H1 (cell line): Measurements from ENCODE around the gene MLLT6. TPM values are rescaled to one million over a fixed set of nuclear protein-coding genes. Genes with fewer than 3 reads are reported as not detected.
A peak's percentile ranks its signal among the peaks of the same experiment; 100 is the strongest.

ENCODE experiments used
- ATF2 ChIP-seq: IDR thresholded peaks from 2 replicates; pipeline ENCODE4 v1.6.1; 2012; ENCODE audit warnings: low read length, inconsistent platforms
- BACH1 ChIP-seq: IDR thresholded peaks from 2 replicates; pipeline ENCODE4 v1.6.1; 2012; ENCODE audit warnings: low read length, improper control_type of control experiment
- CHD1 ChIP-seq: IDR thresholded peaks from 2 replicates; pipeline ENCODE4 v1.6.1; 2012; ENCODE audit warnings: low read depth, low read length, improper control_type of control experiment
- CREB1 ChIP-seq: IDR thresholded peaks from 2 replicates; pipeline ENCODE4 v1.6.1; 2012; ENCODE audit warnings: inconsistent platforms
- CTBP2 ChIP-seq: IDR thresholded peaks from 2 replicates; pipeline ENCODE4 v1.7.0; 2011; ENCODE audit warnings: borderline replicate concordance, mild to moderate bottlenecking, moderate library complexity, mixed read lengths, low read length; ENCODE audit not compliant: insufficient read depth, insufficient read length
- CTCF ChIP-seq, 3 experiments: IDR thresholded peaks; 1 replicate in 2 of 3; 2 replicates in 1 of 3; pipeline versions ENCODE4 v1.5.1 to v1.6.1; 2011; ENCODE audit warnings: low read length in 3 of 3, mild to moderate bottlenecking in 3 of 3, inconsistent platforms in 2 of 3, low read depth in 1 of 3, moderate library complexity in 1 of 3; ENCODE audit not compliant: insufficient read depth in 1 of 3; ENCODE audit errors: control extremely low read depth in 1 of 3
- EP300 ChIP-seq, 2 experiments: IDR thresholded peaks; 1 replicate in 1 of 2; 2 replicates in 1 of 2; pipeline ENCODE4 v1.6.1; 2011 to 2012; ENCODE audit warnings: low read depth in 2 of 2, low read length in 2 of 2, mild to moderate bottlenecking in 2 of 2, borderline replicate concordance in 1 of 2, inconsistent platforms in 1 of 2, moderate library complexity in 1 of 2
- GTF2F1 ChIP-seq: IDR thresholded peaks from 2 replicates; pipeline ENCODE4 v1.6.1; 2012; ENCODE audit warnings: low read depth, low read length, improper control_type of control experiment, borderline replicate concordance
- HDAC6 ChIP-seq: IDR thresholded peaks from one replicate; pipeline ENCODE4 v1.7.1; 2012; ENCODE audit warnings: low read depth, mild to moderate bottlenecking, inconsistent platforms, low read length, moderate library complexity
- KDM1A ChIP-seq: fragments of 200-600, 300-600 bp; sonication (generic); IDR thresholded peaks from 2 replicates; pipeline ENCODE4 v1.7.1; 2016; ENCODE audit warnings: mild to moderate bottlenecking, low read length, borderline replicate concordance
- MAX ChIP-seq: IDR thresholded peaks from 2 replicates; pipeline ENCODE4 v1.6.1; 2012; ENCODE audit warnings: inconsistent platforms
- POU5F1 ChIP-seq: IDR thresholded peaks from 2 replicates; pipeline ENCODE4 v1.6.1; 2011; ENCODE audit warnings: low read depth, mild to moderate bottlenecking, low read length, moderate library complexity
- RXRA ChIP-seq: IDR thresholded peaks from 2 replicates; pipeline ENCODE4 v1.6.1; 2011; ENCODE audit warnings: low read depth, mild to moderate bottlenecking, low read length, moderate library complexity; ENCODE audit not compliant: insufficient read depth
- SAP30 ChIP-seq: fragments of 300-600 bp; sonication (generic); IDR thresholded peaks from 2 replicates; pipeline ENCODE4 v1.7.1; 2012; ENCODE audit warnings: low read length, moderate library complexity, mild to moderate bottlenecking, inconsistent platforms; ENCODE audit not compliant: insufficient read depth, insufficient replicate concordance
- SIN3A ChIP-seq, 2 experiments: IDR thresholded peaks in 1 of 2; conservative IDR thresholded peaks in 1 of 2; 2 replicates each; pipeline ENCODE4 v1.6.1; 2011 to 2012; ENCODE audit warnings: low read length in 2 of 2, improper control_type of control experiment in 1 of 2, low read depth in 1 of 2, mild to moderate bottlenecking in 1 of 2
- SP1 ChIP-seq: IDR thresholded peaks from 2 replicates; pipeline ENCODE4 v1.6.1; 2011; ENCODE audit warnings: low read depth, low read length
- SP2 ChIP-seq: IDR thresholded peaks from 2 replicates; pipeline ENCODE4 v1.6.1; 2012; ENCODE audit warnings: mild to moderate bottlenecking, low read length, inconsistent platforms
- TCF12 ChIP-seq: IDR thresholded peaks from 2 replicates; pipeline ENCODE4 v1.6.1; 2011; ENCODE audit warnings: low read depth, mild to moderate bottlenecking, low read length
- TEAD4 ChIP-seq: IDR thresholded peaks from 2 replicates; pipeline ENCODE4 v1.6.1; 2012; ENCODE audit warnings: low read depth, low read length, inconsistent platforms, mixed read lengths
- polyA plus RNA-seq, 7 experiments: library from polyadenylated mRNA; depleted of rRNA in 3 of 7; stranded (reverse) in 5 of 7; unstranded in 2 of 7; fragments of >200 nt in 5 of 7; fragments of 200-250 nt in 2 of 7; gene quantifications; 1 replicate in 5 of 7; 2 replicates in 1 of 7; 4 replicates in 1 of 7; pipeline versions ENCODE4 v1.2.1 to v1.2.3, GENCODE V29; 2011 to 2013; ENCODE audit warnings: missing spikeins in 2 of 7, mixed read lengths in 2 of 7
- total RNA-seq: library from RNA; stranded (reverse); fragmentation: NEBNext Ultra II Directional; extraction: Animal tissue kit (Norgen Biotek cat#: 25700); gene quantifications from 2 replicates; pipeline ENCODE4 v1.2.1, GENCODE V29; 2021

Gene MLLT6
- total and polyA plus RNA-seq, 2 of the 8 experiments (the other 6 are each of a cell fraction or from before 2014, with no cell fraction given) = 6.5 to 8.0 TPM

- peak; percentile 41; the same call in 1 of the 2 replicates for TF ChIP-seq SP1
- no peak for TF ChIP-seq CREB1
- no peak for TF ChIP-seq BACH1
- TF ChIP-seq HDAC6 = no peak
- no peak for TF ChIP-seq SP2
- no peak for TF ChIP-seq TEAD4
- no peak for TF ChIP-seq KDM1A
- no peak for TF ChIP-seq GTF2F1
- TF ChIP-seq TCF12 = 0 out of 2 replicates have a peak, but pooled peaks have one; percentile 15
- no peak for TF ChIP-seq CTBP2
- no peak for TF ChIP-seq RXRA
- TF ChIP-seq ATF2 = no peak
- no peak for TF ChIP-seq SAP30
- TF ChIP-seq CTCF (IDR thresholded peaks at IDR 0.05; ENCODE audit: control extremely low read depth in 1 of 3, insufficient read depth in 1 of 3, low read depth in 1 of 3, low read length in 3 of 3) = no peak
- TF ChIP-seq EP300 (IDR thresholded peaks at IDR 0.05; ENCODE audit: borderline replicate concordance in 1 of 2, low read depth in 2 of 2, low read length in 2 of 2) = 0 out of 3 replicates have a peak, but pooled peaks of 1 of the 2 experiments have one; percentile 51
- no peak for TF ChIP-seq POU5F1
- TF ChIP-seq SIN3A (conservative IDR thresholded peaks at IDR 0.05 in 1 of 2, IDR thresholded peaks at IDR 0.05 in 1 of 2; ENCODE audit: low read depth in 1 of 2, low read length in 2 of 2) = 0 out of 4 replicates have a peak, but pooled peaks of 1 of the 2 experiments have one; percentile 17
- TF ChIP-seq CHD1 = no peak
- TF ChIP-seq MAX = 0 out of 2 replicates have a peak, but pooled peaks have one; percentile 28
These were observed 10.3 kb downstream of the MLLT6 start (continued) for GRCh38 chr17:38715216-38715943.
